Measurements from ENCODE around the gene ENTPD1.

GRCh38 chr10:95784279-95784913, 28.4 kb downstream of the ENTPD1 start:
- no peak for TF ChIP-seq POLR2A (IDR thresholded peaks at IDR 0.05; ENCODE audit: low read length)
- no peak for TF ChIP-seq CTCF (IDR thresholded peaks at IDR 0.05)
- no peak for TF ChIP-seq RFX5 (IDR thresholded peaks at IDR 0.05)
- TF ChIP-seq HMGXB4 (CRISPR knock-in tag; IDR thresholded peaks at IDR 0.05; ENCODE audit: borderline replicate concordance): no peak
- no peak for TF ChIP-seq HDAC2 (IDR thresholded peaks at IDR 0.05)
- TF ChIP-seq HOXA7 (CRISPR knock-in tag; IDR thresholded peaks at IDR 0.05): no peak
- TF ChIP-seq BHLHE40 (IDR thresholded peaks at IDR 0.05; ENCODE audit: low read depth, low read length): no peak
- TF ChIP-seq RAD21 (conservative IDR thresholded peaks at IDR 0.05 in 1 of 2, IDR thresholded peaks at IDR 0.05 in 1 of 2): no peak
- TF ChIP-seq USF2 (IDR thresholded peaks at IDR 0.05): no peak
